ENCODE measurements around the gene ZNRF2.

Gene ZNRF2

GRCh38 chr7:30412782-30413504 is 128.5 kb downstream of the ZNRF2 start:
- no peaks in the 10 kb centered on the region for H3K9me3 ChIP-seq (ENCODE audit: control insufficient read depth in 5 of 5, low read length in 5 of 5)
- H3K4me1 ChIP-seq (ENCODE audit: control insufficient read depth in 5 of 5, insufficient read depth in 5 of 5, low read length in 5 of 5) = peaks cover 0 to 16% (median 6%) of the 10 kb centered on the region in 5 donors
- no peaks in the 10 kb centered on the region for H3K27me3 ChIP-seq (ENCODE audit: control insufficient read depth in 5 of 5, insufficient read depth in 4 of 5, low read length in 5 of 5)
- no peak overlapping the region for H3K27ac ChIP-seq (ENCODE audit: low read depth, low read length)
- H3K36me3 ChIP-seq (ENCODE audit: control insufficient read depth in 5 of 5, insufficient read depth in 5 of 5, low read length in 5 of 5) = no peaks in the 10 kb centered on the region
- no peak overlapping the region for H3K9ac ChIP-seq (ENCODE audit: low read length in 5 of 5)
- no peak overlapping the region for H3K4me3 ChIP-seq (ENCODE audit: low read depth in 1 of 5, low read length in 5 of 5)

- H3K36me3 ChIP-seq (ENCODE audit: control insufficient read depth in 5 of 5, insufficient read depth in 5 of 5, low read length in 5 of 5) = no peaks in the 10 kb centered on the region
- H3K9me3 ChIP-seq (ENCODE audit: control insufficient read depth in 5 of 5, low read length in 5 of 5) = no peaks in the 10 kb centered on the region
- H3K27me3 ChIP-seq (ENCODE audit: control insufficient read depth in 5 of 5, insufficient read depth in 4 of 5, low read length in 5 of 5) = no peaks in the 10 kb centered on the region
- peaks cover 0 to 16% (median 6%) of the 10 kb centered on the region in 5 donors for H3K4me1 ChIP-seq (ENCODE audit: control insufficient read depth in 5 of 5, insufficient read depth in 5 of 5, low read length in 5 of 5)
- no peak overlapping the region for H3K27ac ChIP-seq (ENCODE audit: low read depth, low read length)
- no peak overlapping the region for H3K4me3 ChIP-seq (ENCODE audit: low read depth in 1 of 5, low read length in 5 of 5)
- no peak overlapping the region for H3K9ac ChIP-seq (ENCODE audit: low read length in 5 of 5)
Observed at GRCh38 chr7:30413864-30414263, 129.5 kb downstream of the ZNRF2 start.

Data from subcutaneous abdominal adipose tissue (tissue), 5 donors.